CD4-positive, alpha-beta T cell treated with Interleukin-4 for 1 hour (primary cell): Measurements from ENCODE around the gene PEX1.
"Not testable (repeated sequence)": the region's sequence is repeated elsewhere in the genome, so short reads cannot be mapped to it uniquely, and the experiment has no call there.

ENCODE experiments used
- DNase-seq, 2 donors: peaks; one replicate each; pipeline ENCODE4 v3.0.0-alpha.2; 2020 to 2022

Gene PEX1

GRCh38 chr7:92456236-92456635 is 72.1 kb downstream of the PEX1 start:
- no peak for DNase-seq

GRCh38 chr7:92451645-92452044 is 76.7 kb downstream of the PEX1 start:
- DNase-seq, result no peak

- DNase-seq, result peak; percentile 64 to 79
Observed at GRCh38 chr7:92448205-92448747, 80.0 kb downstream of the PEX1 start.

GRCh38 chr7:92447345-92448204 is 80.7 kb downstream of the PEX1 start, which contains the start of gene GATAD1:
GATAD1 (plus strand) TSS chr7:92447482; CDS start chr7:92447730, 248 bp downstream.
- DNase-seq, result peak in 1 of 2 donors; percentile 87

- DNase-seq, result peak in 1 of 2 donors; percentile 89
Observed at GRCh38 chr7:92446869-92447344, 81.4 kb downstream of the PEX1 start.

- DNase-seq, result not testable (repeated sequence)
Observed at GRCh38 chr7:92442720-92443119, 85.6 kb downstream of the PEX1 start.

- DNase-seq, result no peak
Observed at GRCh38 chr7:92437956-92438491, 90.3 kb downstream of the PEX1 start.
